GM23338 (cell line): ENCODE data around the gene ZNF236. TPM values are rescaled to one million over a fixed set of nuclear protein-coding genes. Genes with fewer than 3 reads are reported as not detected.
A peak's percentile ranks its signal among the peaks of the same experiment; 100 is the strongest.

Experiments used
- ATAC-seq: fragments of 200-7000 bp; cut with Tn5 transposase; 3 replicates; pipeline ENCODE4 v1.9.1; 2020
- DNase-seq: peaks from one replicate; pipeline ENCODE4 v3.0.0-alpha.2; 2015; ENCODE audit warnings: low spot score
- H2AFZ ChIP-seq: fragments of 200-600 bp; sonication (generic); 2 replicates; pipeline ENCODE4 v1.8.0; 2016; ENCODE audit warnings: antibody characterized with exemption, mild to moderate bottlenecking, moderate library complexity
- H3F3A ChIP-seq: fragments of 200-600 bp; sonication (generic); replicated peaks from 2 replicates; pipeline ENCODE4 v1.8.0; 2017; ENCODE audit warnings: antibody characterized with exemption, mixed run types, low read depth
- H3K27ac ChIP-seq: fragments of 200-600 bp; sonication (generic); 2 replicates; pipeline ENCODE4 v1.6.1; 2016; ENCODE audit warnings: low read depth
- H3K27me3 ChIP-seq: fragments of 200-600 bp; sonication (generic); 2 replicates; pipeline ENCODE4 v1.8.0; 2016; ENCODE audit warnings: mild to moderate bottlenecking, mixed run types, moderate library complexity; ENCODE audit not compliant: insufficient read depth
- H3K36me3 ChIP-seq: fragments of 200-600 bp; sonication (generic); 2 replicates; pipeline ENCODE4 v1.8.0; 2016; ENCODE audit warnings: mild to moderate bottlenecking; ENCODE audit not compliant: insufficient read depth
- H3K4me1 ChIP-seq: fragments of 200-600 bp; sonication (generic); 2 replicates; pipeline ENCODE4 v1.8.0; 2016; ENCODE audit warnings: mild to moderate bottlenecking, moderate library complexity; ENCODE audit not compliant: insufficient read depth
- H3K4me2 ChIP-seq: fragments of 200-600 bp; sonication (generic); 2 replicates; pipeline ENCODE4 v1.7.1; 2017; ENCODE audit warnings: mixed run types
- H3K4me3 ChIP-seq: fragments of 200-600 bp; sonication (generic); 2 replicates; pipeline ENCODE4 v1.6.1; 2016; ENCODE audit warnings: mixed run types
- H3K79me2 ChIP-seq: fragments of 200-600 bp; sonication (generic); replicated peaks from 2 replicates; pipeline ENCODE4 v1.8.0; 2017; ENCODE audit warnings: mild to moderate bottlenecking; ENCODE audit not compliant: insufficient read depth
- H3K9me2 ChIP-seq: fragments of 200-600 bp; sonication (generic); 2 replicates; pipeline ENCODE4 v1.8.0; 2017; ENCODE audit not compliant: insufficient read depth
- H4K20me1 ChIP-seq: fragments of 200-600 bp; sonication (generic); replicated peaks from 2 replicates; pipeline ENCODE4 v1.8.0; 2017; ENCODE audit warnings: mild to moderate bottlenecking; ENCODE audit not compliant: insufficient read depth
- H3K27ac Mint-ChIP-seq: 2 replicates; pipeline ENCODE4 v1.8.0; 2020; ENCODE audit warnings: inconsistent platforms, mild to moderate bottlenecking, moderate library complexity, mixed read lengths
- H3K27me3 Mint-ChIP-seq: 3 replicates; pipeline ENCODE4 v1.8.0; 2022; ENCODE audit warnings: low read depth, mild to moderate bottlenecking, moderate library complexity, mixed read lengths, inconsistent platforms; ENCODE audit not compliant: insufficient read depth, poor library complexity
- H3K36me3 Mint-ChIP-seq: 3 replicates; pipeline ENCODE4 v1.8.0; 2021; ENCODE audit warnings: low read depth, mild to moderate bottlenecking, inconsistent platforms, moderate library complexity, mixed read lengths
- H3K4me1 Mint-ChIP-seq: 3 replicates; pipeline ENCODE4 v1.8.0; 2020; ENCODE audit warnings: mild to moderate bottlenecking, inconsistent platforms, mixed read lengths
- H3K4me3 Mint-ChIP-seq: 3 replicates; pipeline ENCODE4 v1.8.0; 2021; ENCODE audit warnings: moderate library complexity, mild to moderate bottlenecking, inconsistent platforms, mixed read lengths
- H3K9me3 Mint-ChIP-seq: 3 replicates; pipeline ENCODE4 v1.8.0; 2020; ENCODE audit warnings: moderate library complexity, mild to moderate bottlenecking, inconsistent platforms, mixed read lengths
- ETS1 ChIP-seq: IDR thresholded peaks from 2 replicates; pipeline ENCODE4 v1.6.1; 2016; ENCODE audit warnings: antibody characterized with exemption
- EZH2 ChIP-seq: fragments of 200-600 bp; sonication (generic); IDR thresholded peaks from one replicate; pipeline ENCODE4 v1.8.0; 2017; ENCODE audit warnings: antibody characterized with exemption, mild to moderate bottlenecking, low read depth; ENCODE audit not compliant: unreplicated experiment
- EZH2phosphoT487 ChIP-seq: fragments of 200-600 bp; sonication (generic); IDR thresholded peaks from one replicate; pipeline ENCODE4 v1.8.1; 2018; ENCODE audit warnings: antibody characterized with exemption; ENCODE audit not compliant: unreplicated experiment
- JUNB ChIP-seq: IDR thresholded peaks from one replicate; pipeline ENCODE4 v1.6.1; 2016; ENCODE audit warnings: antibody characterized with exemption; ENCODE audit not compliant: unreplicated experiment
- POLR2AphosphoS5 ChIP-seq: IDR thresholded peaks from 2 replicates; pipeline ENCODE4 v1.6.1; 2016; ENCODE audit warnings: antibody characterized with exemption, low read depth
- STAT1 ChIP-seq: IDR thresholded peaks from one replicate; pipeline ENCODE4 v1.6.1; 2016; ENCODE audit warnings: antibody characterized with exemption; ENCODE audit not compliant: unreplicated experiment
- ZNF114 ChIP-seq: fragments of 250-450 bp; sonication (Bioruptor Pico); IDR thresholded peaks from 2 replicates; pipeline ENCODE4 v1.5.0; 2020; ENCODE audit warnings: mild to moderate bottlenecking, moderate library complexity
- ZNF331 ChIP-seq: fragments of 250-450 bp; sonication (Bioruptor Pico); IDR thresholded peaks from 2 replicates; pipeline ENCODE4 v1.5.0; 2020; ENCODE audit warnings: low read depth, mild to moderate bottlenecking, moderate library complexity
- ZNF462 ChIP-seq: fragments of 250-450 bp; sonication (Bioruptor Pico); IDR thresholded peaks from 2 replicates; pipeline ENCODE4 v1.5.0; 2020; ENCODE audit warnings: mild to moderate bottlenecking, moderate library complexity
- polyA plus RNA-seq: library from polyadenylated mRNA; unstranded; fragments of >200 nt; fragmentation: Nextera tagmentation; extraction: Ambion mirVana; gene quantifications from 2 replicates; pipeline ENCODE4 v1.2.1, GENCODE V29; 2016
- total RNA-seq: library from RNA; depleted of rRNA; stranded (reverse); fragments of >200 nt; shearing (Covaris generic); gene quantifications from 2 replicates; pipeline ENCODE4 v1.2.3, GENCODE V29; 2014
- TF ChIP-seq, protein P1 (sequence below): IDR thresholded peaks from one replicate; pipeline ENCODE4 v1.6.1; 2018; ENCODE audit warnings: antibody characterized with exemption; ENCODE audit not compliant: unreplicated experiment
- TF ChIP-seq, protein P2 (sequence below), 2 experiments: fragments of 200-600 bp in 1 of 2; sonication (generic) in 1 of 2; conservative IDR thresholded peaks; 2 replicates each; pipeline versions ENCODE4 v1.5.1 to v1.6.1; 2016 to 2017; ENCODE audit warnings: antibody characterized with exemption in 2 of 2, low read depth in 2 of 2, mild to moderate bottlenecking in 2 of 2, moderate library complexity in 1 of 2

ZNF236 gene
- total and polyA plus RNA-seq, 2 experiments from 2014 or later, result 8.9 to 16.3 TPM

DNA sequence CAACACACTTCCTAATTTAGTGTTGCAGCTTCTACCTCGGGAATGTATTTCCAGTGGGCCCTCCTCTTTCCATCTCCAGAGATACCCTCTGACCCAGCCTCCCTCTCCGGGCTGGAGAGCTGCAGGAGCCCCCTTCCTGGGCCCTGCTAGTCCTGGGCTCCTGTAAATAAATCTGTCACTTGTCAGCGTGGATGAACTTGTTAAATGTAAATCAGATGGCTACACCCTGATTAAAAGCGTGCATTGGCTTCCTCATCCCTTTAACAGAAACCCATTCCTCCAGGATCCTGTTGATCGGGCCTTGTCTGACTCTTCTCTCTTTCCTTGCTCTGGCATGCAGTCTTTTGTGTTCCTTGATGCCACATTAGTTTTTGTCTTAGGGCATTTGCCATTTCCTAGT is 2.4 kb downstream of the ZNF236 start:
- no peaks in the 10 kb centered on the region for H3K36me3 ChIP-seq
- Mint-ChIP-seq H3K27ac (no peak overlapping the region), H3K9me3 (no peaks in the 10 kb centered on the region; the same call in 2 of the 3 replicates), H3K4me1 (peaks cover 29% of the 10 kb centered on the region), H3K27me3 (peaks cover 10% of the 10 kb centered on the region), H3K36me3 (peaks cover 9% of the 10 kb centered on the region), H3K4me3 (no peak overlapping the region; the same call in 1 of the 3 replicates)
- H3K27me3 ChIP-seq, result no peaks in the 10 kb centered on the region
- no peak overlapping the region for H2AFZ ChIP-seq
- TF ChIP-seq ZNF462 (CRISPR knock-in tag) (no peak), ETS1 (no peak), EZH2 (no peak), JUNB (no peak), EZH2phosphoT487 (no peak), STAT1 (no peak), POLR2AphosphoS5 (no peak), ZNF331 (CRISPR knock-in tag) (no peak), ZNF114 (CRISPR knock-in tag) (no peak)
- TF ChIP-seq, protein P1, sequence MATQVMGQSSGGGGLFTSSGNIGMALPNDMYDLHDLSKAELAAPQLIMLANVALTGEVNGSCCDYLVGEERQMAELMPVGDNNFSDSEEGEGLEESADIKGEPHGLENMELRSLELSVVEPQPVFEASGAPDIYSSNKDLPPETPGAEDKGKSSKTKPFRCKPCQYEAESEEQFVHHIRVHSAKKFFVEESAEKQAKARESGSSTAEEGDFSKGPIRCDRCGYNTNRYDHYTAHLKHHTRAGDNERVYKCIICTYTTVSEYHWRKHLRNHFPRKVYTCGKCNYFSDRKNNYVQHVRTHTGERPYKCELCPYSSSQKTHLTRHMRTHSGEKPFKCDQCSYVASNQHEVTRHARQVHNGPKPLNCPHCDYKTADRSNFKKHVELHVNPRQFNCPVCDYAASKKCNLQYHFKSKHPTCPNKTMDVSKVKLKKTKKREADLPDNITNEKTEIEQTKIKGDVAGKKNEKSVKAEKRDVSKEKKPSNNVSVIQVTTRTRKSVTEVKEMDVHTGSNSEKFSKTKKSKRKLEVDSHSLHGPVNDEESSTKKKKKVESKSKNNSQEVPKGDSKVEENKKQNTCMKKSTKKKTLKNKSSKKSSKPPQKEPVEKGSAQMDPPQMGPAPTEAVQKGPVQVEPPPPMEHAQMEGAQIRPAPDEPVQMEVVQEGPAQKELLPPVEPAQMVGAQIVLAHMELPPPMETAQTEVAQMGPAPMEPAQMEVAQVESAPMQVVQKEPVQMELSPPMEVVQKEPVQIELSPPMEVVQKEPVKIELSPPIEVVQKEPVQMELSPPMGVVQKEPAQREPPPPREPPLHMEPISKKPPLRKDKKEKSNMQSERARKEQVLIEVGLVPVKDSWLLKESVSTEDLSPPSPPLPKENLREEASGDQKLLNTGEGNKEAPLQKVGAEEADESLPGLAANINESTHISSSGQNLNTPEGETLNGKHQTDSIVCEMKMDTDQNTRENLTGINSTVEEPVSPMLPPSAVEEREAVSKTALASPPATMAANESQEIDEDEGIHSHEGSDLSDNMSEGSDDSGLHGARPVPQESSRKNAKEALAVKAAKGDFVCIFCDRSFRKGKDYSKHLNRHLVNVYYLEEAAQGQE, result no peak
- TF ChIP-seq, protein P2, sequence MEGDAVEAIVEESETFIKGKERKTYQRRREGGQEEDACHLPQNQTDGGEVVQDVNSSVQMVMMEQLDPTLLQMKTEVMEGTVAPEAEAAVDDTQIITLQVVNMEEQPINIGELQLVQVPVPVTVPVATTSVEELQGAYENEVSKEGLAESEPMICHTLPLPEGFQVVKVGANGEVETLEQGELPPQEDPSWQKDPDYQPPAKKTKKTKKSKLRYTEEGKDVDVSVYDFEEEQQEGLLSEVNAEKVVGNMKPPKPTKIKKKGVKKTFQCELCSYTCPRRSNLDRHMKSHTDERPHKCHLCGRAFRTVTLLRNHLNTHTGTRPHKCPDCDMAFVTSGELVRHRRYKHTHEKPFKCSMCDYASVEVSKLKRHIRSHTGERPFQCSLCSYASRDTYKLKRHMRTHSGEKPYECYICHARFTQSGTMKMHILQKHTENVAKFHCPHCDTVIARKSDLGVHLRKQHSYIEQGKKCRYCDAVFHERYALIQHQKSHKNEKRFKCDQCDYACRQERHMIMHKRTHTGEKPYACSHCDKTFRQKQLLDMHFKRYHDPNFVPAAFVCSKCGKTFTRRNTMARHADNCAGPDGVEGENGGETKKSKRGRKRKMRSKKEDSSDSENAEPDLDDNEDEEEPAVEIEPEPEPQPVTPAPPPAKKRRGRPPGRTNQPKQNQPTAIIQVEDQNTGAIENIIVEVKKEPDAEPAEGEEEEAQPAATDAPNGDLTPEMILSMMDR (conservative IDR thresholded peaks at IDR 0.05; ENCODE audit: low read depth in 2 of 2), result no peak
- H3F3A ChIP-seq, result peaks cover 8% of the 10 kb centered on the region; the same call in 1 of the 2 replicates
- H3K27ac ChIP-seq, result peak overlapping the region; percentile 33; the same call in 1 of the 2 replicates
- no peak overlapping the region; the same call in 1 of the 2 replicates for H3K4me3 ChIP-seq
- H3K9me2 ChIP-seq, result no peaks in the 10 kb centered on the region
- no peaks in the 10 kb centered on the region for H4K20me1 ChIP-seq
- no peak for DNase-seq
- peaks cover 8% of the 10 kb centered on the region for H3K4me1 ChIP-seq
- peaks cover 74% of the 10 kb centered on the region for H3K79me2 ChIP-seq
- no peak for ATAC-seq
- H3K4me2 ChIP-seq, result no peak overlapping the region
